Breast epithelium (tissue), 4 donors: ENCODE measurements around the gene TNFRSF8. TPM values are rescaled to one million over a fixed set of nuclear protein-coding genes. Genes with fewer than 3 reads are reported as not detected.

Source experiments
- DNase-seq, 2 donors: peaks; one replicate each; pipeline ENCODE4 v3.0.0-alpha.2; 2019; ENCODE audit warnings: low spot score in 2 of 2
- H3K27ac ChIP-seq, 2 donors: fragments of 200-600 bp; sonication (generic) in 1 of 2; one replicate each; pipeline ENCODE4 v1.5.1; 2016 to 2019; ENCODE audit warnings: mild to moderate bottlenecking in 1 of 2
- H3K27me3 ChIP-seq, 2 donors: fragments of 200-600 bp; sonication (generic) in 1 of 2; one replicate each; pipeline versions ENCODE4 v1.5.1 to v1.6.0; 2017 to 2019; ENCODE audit warnings: control low read depth in 1 of 2, mild to moderate bottlenecking in 1 of 2
- H3K36me3 ChIP-seq: fragments of 200-600 bp; one replicate; pipeline ENCODE4 v1.5.1; 2019
- H3K4me1 ChIP-seq, 2 donors: fragments of 200-600 bp; sonication (generic); one replicate each; pipeline ENCODE4 v1.5.1; 2016 to 2019; ENCODE audit warnings: control low read depth in 1 of 2
- H3K4me3 ChIP-seq, 3 donors: fragments of 200-600 bp; sonication (generic); 1 replicate in 2 of 3; 2 replicates in 1 of 3; pipeline ENCODE4 v1.5.1; 2016 to 2019; ENCODE audit warnings: mild to moderate bottlenecking in 3 of 3, moderate library complexity in 2 of 3
- H3K9me3 ChIP-seq, 2 donors: fragments of 200-600 bp; sonication (generic) in 1 of 2; one replicate each; pipeline ENCODE4 v1.5.1; 2016 to 2019; ENCODE audit warnings: control low read depth in 1 of 2
- POLR2A ChIP-seq: fragments of 450-650 bp; IDR thresholded peaks from one replicate; pipeline ENCODE4 v1.6.1; 2016; ENCODE audit warnings: antibody characterized with exemption, mild to moderate bottlenecking, moderate library complexity
- POLR2AphosphoS5 ChIP-seq, 3 donors: sonication (generic); formaldehyde crosslinking; IDR thresholded peaks; one replicate each; pipeline ENCODE4 v1.6.1; 2017; ENCODE audit warnings: antibody characterized with exemption in 3 of 3
- intact Hi-C: fragments of 100-400 bp; cut with DNase I; formaldehyde crosslinking; loops from one replicate; pipeline ENCODE4 v1.15.1; 2023; ENCODE audit warnings: low total_unique reads
- total RNA-seq, 3 donors: library from RNA; depleted of rRNA; stranded (reverse); fragments of >200 nt; gene quantifications; one replicate each; pipeline ENCODE4 v1.1.0, GENCODE V29; 2016
- TF ChIP-seq, protein P1 (sequence below), 3 donors: fragments of 450-650 bp; IDR thresholded peaks; one replicate each; pipeline ENCODE4 v1.5.1; 2016 to 2017; ENCODE audit warnings: antibody characterized with exemption in 3 of 3, mild to moderate bottlenecking in 3 of 3, moderate library complexity in 3 of 3

TNFRSF8 gene
- total RNA-seq, 3 donors from 2014 or later = 0.88 to 2.3 (median 1.6) TPM

DNA sequence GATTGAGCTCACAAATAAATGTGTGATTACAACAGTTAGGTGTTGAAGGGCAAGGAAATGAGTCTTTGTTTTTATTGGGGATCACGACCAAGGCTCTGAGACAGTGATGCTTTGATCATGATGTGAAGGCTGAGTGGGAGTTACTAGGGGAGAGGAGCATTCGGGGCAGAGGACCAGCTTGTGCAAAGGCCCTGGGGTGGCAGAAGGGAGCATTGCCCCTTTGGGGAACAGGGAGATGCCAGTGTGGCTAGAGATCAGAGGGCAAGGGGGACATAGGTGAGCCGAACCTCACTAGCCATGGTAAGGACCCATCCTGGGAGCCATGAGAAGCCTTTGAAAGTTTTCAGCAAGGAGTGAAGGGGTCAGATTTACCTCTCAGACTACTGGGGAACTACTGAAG is 31.1 kb downstream of the TNFRSF8 start:
- no peaks in the 10 kb centered on the region for H3K27me3 ChIP-seq
- intact Hi-C loops = no loop called here
- no peak for DNase-seq
- H3K4me1 ChIP-seq = no peaks in the 10 kb centered on the region
- TF ChIP-seq POLR2AphosphoS5 (IDR thresholded peaks at IDR 0.05) = no peak
- no peaks in the 10 kb centered on the region for H3K36me3 ChIP-seq
- no peak overlapping the region for H3K4me3 ChIP-seq
- no peak overlapping the region for H3K27ac ChIP-seq
- H3K9me3 ChIP-seq = no peaks in the 10 kb centered on the region

DNA sequence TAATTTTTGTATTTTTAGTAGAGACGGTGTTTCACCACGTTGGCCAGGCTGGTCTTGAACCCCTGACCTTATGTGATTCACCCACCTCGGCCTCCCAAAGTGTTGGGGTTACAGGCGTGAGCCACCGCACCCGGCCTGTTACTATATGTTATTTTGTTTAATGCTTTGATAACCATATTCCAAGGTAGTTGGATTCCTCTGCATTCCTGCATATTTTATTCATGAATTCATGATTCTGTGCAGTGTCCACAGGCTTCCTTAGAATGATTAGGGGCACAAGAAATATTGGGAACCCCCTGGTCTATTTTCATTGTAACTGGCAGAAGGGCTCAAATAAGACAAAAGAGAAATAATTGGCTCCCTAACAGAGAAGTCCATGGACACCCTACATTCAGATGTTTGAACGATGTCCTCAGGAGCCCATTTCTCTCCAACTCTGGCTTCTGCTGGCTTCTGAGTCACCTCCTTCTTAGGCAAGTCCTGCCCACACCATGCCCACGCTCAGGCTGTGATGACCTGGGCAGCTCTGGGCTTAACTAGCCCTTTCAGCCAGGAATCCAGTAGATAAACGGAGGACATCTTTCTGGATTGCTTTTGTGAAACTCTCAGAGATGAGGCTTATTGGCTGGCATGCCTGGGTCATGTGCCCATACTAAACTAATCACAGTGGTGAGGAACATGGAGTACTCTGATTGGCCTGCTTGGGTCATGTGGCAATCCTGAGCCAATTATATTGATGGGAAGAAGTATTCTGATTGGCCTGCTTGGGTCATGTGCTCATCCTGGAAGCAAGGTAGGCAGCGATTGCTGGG is 32.6 kb downstream of the TNFRSF8 start:
- Histone ChIP-seq H3K36me3 (no peaks in the 10 kb centered on the region), H3K27me3 (no peaks in the 10 kb centered on the region), H3K27ac (no peak overlapping the region), H3K9me3 (no peaks in the 10 kb centered on the region), H3K4me3 (no peak overlapping the region), H3K4me1 (no peaks in the 10 kb centered on the region)
- intact Hi-C loops = loop anchor here (2.0 kb wide), 1 partner anchor 43 kb away; no protein-coding TSS in a partner anchor
- TF ChIP-seq, protein P1, sequence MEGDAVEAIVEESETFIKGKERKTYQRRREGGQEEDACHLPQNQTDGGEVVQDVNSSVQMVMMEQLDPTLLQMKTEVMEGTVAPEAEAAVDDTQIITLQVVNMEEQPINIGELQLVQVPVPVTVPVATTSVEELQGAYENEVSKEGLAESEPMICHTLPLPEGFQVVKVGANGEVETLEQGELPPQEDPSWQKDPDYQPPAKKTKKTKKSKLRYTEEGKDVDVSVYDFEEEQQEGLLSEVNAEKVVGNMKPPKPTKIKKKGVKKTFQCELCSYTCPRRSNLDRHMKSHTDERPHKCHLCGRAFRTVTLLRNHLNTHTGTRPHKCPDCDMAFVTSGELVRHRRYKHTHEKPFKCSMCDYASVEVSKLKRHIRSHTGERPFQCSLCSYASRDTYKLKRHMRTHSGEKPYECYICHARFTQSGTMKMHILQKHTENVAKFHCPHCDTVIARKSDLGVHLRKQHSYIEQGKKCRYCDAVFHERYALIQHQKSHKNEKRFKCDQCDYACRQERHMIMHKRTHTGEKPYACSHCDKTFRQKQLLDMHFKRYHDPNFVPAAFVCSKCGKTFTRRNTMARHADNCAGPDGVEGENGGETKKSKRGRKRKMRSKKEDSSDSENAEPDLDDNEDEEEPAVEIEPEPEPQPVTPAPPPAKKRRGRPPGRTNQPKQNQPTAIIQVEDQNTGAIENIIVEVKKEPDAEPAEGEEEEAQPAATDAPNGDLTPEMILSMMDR (IDR thresholded peaks at IDR 0.05) = no peak
- no peak for TF ChIP-seq POLR2A
- no peak for TF ChIP-seq POLR2AphosphoS5 (IDR thresholded peaks at IDR 0.05)
- DNase-seq = no peak

DNA sequence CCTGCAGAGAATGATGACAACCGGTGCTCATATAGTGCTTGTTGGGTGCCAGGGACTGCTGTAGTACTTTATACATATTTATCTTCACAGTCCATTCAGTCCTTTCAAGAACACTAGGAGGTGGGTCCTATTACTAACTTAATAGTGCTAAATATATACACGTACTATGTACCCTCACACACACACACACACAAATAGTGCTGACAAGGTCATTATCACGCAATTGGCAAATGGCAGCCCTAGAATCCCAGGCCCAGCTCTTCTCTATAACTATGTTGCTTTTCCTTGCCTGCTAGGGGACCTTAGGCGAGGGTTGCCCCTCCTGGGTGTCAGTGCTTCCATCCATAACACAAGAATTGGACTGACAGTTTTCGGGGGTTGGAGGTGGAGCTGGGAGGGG is 33.5 kb downstream of the TNFRSF8 start:
- intact Hi-C loops = loop anchor here (2.0 kb wide), 1 partner anchor 42 kb away; no protein-coding TSS in a partner anchor
- no peaks in the 10 kb centered on the region for H3K4me1 ChIP-seq
- H3K27ac ChIP-seq = no peak overlapping the region
- no peak for DNase-seq
- H3K36me3 ChIP-seq = no peaks in the 10 kb centered on the region
- H3K27me3 ChIP-seq = no peaks in the 10 kb centered on the region
- no peak overlapping the region for H3K4me3 ChIP-seq
- no peak for TF ChIP-seq POLR2AphosphoS5 (IDR thresholded peaks at IDR 0.05)
- TF ChIP-seq, protein P1 (IDR thresholded peaks at IDR 0.05) = no peak
- no peak for TF ChIP-seq POLR2A
- no peaks in the 10 kb centered on the region for H3K9me3 ChIP-seq

DNA sequence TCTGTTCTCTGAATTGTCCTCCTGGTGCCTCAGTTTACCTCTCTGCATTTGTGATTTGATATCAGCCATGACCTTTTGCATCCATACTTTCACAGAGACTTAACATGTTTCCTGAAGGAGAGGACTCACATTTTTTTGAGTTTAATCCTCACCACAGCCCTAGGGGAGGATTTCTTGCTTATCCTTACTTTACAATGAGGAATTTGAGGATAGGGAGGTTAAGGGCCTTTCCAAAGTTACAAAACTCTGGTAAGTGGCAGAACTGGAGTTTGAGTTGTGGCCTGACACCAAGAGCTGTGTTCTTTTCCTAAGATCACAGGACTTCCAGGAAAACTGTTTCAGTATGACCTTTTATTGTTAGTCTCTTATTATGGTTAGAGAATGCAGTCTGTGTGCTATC is 34.2 kb downstream of the TNFRSF8 start:
- Histone ChIP-seq H3K27ac (no peak overlapping the region), H3K9me3 (no peaks in the 10 kb centered on the region), H3K27me3 (no peaks in the 10 kb centered on the region), H3K36me3 (no peaks in the 10 kb centered on the region), H3K4me3 (no peak overlapping the region), H3K4me1 (no peaks in the 10 kb centered on the region)
- no peak for TF ChIP-seq POLR2A
- TF ChIP-seq, protein P1 (IDR thresholded peaks at IDR 0.05) = no peak
- no peak for DNase-seq
- intact Hi-C loops = loop anchor here (2.0 kb wide), 1 partner anchor 41 kb away; no protein-coding TSS in a partner anchor

DNA sequence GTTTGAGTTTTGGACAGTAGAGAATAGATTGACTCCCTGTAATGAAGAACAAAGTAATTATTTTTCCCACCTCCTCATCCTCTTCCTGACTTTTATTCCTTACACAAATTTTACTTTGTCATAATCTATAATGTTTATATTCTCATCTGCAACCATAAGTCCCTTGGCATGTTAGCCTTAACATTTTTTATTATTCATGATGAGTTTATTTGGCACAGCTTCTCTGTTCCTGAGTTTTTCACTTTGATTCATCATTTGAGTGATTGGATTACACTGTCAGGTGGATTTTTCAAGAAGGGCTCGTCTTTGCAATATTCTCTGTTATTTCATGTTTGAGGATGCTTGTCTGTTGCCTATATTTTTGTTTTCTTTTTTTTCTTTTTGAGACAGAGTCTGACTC is 35.7 kb downstream of the TNFRSF8 start:
- no peaks in the 10 kb centered on the region for H3K36me3 ChIP-seq
- TF ChIP-seq POLR2A = no peak
- TF ChIP-seq, protein P1 (IDR thresholded peaks at IDR 0.05) = no peak

More for the DNA sequence above, 35.7 kb downstream of the TNFRSF8 start:
- no peak overlapping the region for H3K27ac ChIP-seq
- no peak overlapping the region for H3K4me3 ChIP-seq
- H3K27me3 ChIP-seq = no peaks in the 10 kb centered on the region
- H3K4me1 ChIP-seq = no peaks in the 10 kb centered on the region
- intact Hi-C loops = no loop called here
- DNase-seq = no peak
- H3K9me3 ChIP-seq = no peaks in the 10 kb centered on the region
